Lower lobe of right lung (tissue), 2 donors: ENCODE data around the gene FOXK1. TPM values are rescaled to one million over a fixed set of nuclear protein-coding genes. Genes with fewer than 3 reads are reported as not detected.
A peak's percentile ranks its signal among the peaks of the same experiment; 100 is the strongest.

Source experiments
- ATAC-seq, 2 donors: fragments of 200-7000 bp; cut with Tn5 transposase; one replicate each; pipeline ENCODE4 v1.9.1; 2020 to 2022; ENCODE audit warnings: mild to moderate bottlenecking in 2 of 2, moderate library complexity in 2 of 2
- DNase-seq: peaks from one replicate; pipeline ENCODE4 v3.0.0-alpha.2; 2020
- H3K27ac ChIP-seq: fragments of 200-600 bp; one replicate; pipeline ENCODE4 v1.8.0; 2022
- H3K27me3 ChIP-seq: fragments of 200-600 bp; one replicate; pipeline ENCODE4 v1.8.0; 2022; ENCODE audit warnings: low read depth
- H3K36me3 ChIP-seq: fragments of 200-600 bp; one replicate; pipeline ENCODE4 v1.8.0; 2022; ENCODE audit warnings: mild to moderate bottlenecking
- H3K4me1 ChIP-seq: fragments of 200-600 bp; one replicate; pipeline ENCODE4 v1.8.0; 2022
- H3K4me3 ChIP-seq: fragments of 200-600 bp; one replicate; pipeline ENCODE4 v1.8.0; 2022; ENCODE audit warnings: mild to moderate bottlenecking
- H3K9me3 ChIP-seq: fragments of 200-600 bp; one replicate; pipeline ENCODE4 v1.8.0; 2022
- CTCF ChIP-seq: fragments of 200-600 bp; IDR thresholded peaks from one replicate; pipeline ENCODE4 v1.8.0; 2022; ENCODE audit warnings: antibody characterized with exemption, mild to moderate bottlenecking
- intact Hi-C: fragments of 100-400 bp; cut with DNase I; formaldehyde crosslinking; loops from one replicate; pipeline ENCODE4 v1.11.0; 2022
- total RNA-seq: library from RNA; stranded (reverse); fragmentation: NEBNext Ultra II Directional; extraction: Animal tissue kit (Norgen Biotek cat#: 25700); gene quantifications from one replicate; pipeline ENCODE4 v1.2.1, GENCODE V29; 2021
- donor health status: DM: no; HTN: yes; CAD: no; lungs with severe emphysema.

Gene FOXK1
- total RNA-seq, 1 donor from 2014 or later: 28.8 TPM

DNA sequence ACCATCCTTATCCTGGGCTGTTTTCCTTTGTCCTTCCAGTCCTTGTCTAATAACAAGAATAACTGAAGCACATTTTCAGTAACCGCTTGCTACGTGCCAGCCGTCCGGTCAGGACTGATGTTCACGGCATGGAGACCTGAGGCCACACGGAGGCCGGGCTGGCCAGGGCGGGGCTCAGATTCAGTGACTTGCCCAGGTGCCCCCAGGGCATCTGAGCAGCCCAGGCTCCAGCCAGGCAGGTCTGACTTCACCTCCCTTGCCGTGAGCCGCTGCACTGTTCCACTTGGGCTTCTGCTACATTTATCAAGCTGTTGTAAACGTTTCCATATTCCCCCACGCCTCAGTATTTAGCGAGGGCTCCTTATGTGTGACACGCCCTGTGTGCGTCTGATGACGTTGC, 49.7 kb downstream of the FOXK1 start:
- H3K9me3 ChIP-seq: no peaks in the 10 kb centered on the region
- H3K27me3 ChIP-seq: no peaks in the 10 kb centered on the region
- peaks cover 26% of the 10 kb centered on the region for H3K4me1 ChIP-seq
- no peak for ATAC-seq
- H3K36me3 ChIP-seq: peaks cover 10% of the 10 kb centered on the region
- H3K4me3 ChIP-seq: no peak overlapping the region
- intact Hi-C loops: no loop called here
- DNase-seq: no peak
- no peak overlapping the region for H3K27ac ChIP-seq
- no peak for TF ChIP-seq CTCF

- H3K36me3 ChIP-seq: peaks cover 7% of the 10 kb centered on the region
These were observed 51.9 kb downstream of the FOXK1 start for GRCh38 chr7:4733936-4734528.

DNA sequence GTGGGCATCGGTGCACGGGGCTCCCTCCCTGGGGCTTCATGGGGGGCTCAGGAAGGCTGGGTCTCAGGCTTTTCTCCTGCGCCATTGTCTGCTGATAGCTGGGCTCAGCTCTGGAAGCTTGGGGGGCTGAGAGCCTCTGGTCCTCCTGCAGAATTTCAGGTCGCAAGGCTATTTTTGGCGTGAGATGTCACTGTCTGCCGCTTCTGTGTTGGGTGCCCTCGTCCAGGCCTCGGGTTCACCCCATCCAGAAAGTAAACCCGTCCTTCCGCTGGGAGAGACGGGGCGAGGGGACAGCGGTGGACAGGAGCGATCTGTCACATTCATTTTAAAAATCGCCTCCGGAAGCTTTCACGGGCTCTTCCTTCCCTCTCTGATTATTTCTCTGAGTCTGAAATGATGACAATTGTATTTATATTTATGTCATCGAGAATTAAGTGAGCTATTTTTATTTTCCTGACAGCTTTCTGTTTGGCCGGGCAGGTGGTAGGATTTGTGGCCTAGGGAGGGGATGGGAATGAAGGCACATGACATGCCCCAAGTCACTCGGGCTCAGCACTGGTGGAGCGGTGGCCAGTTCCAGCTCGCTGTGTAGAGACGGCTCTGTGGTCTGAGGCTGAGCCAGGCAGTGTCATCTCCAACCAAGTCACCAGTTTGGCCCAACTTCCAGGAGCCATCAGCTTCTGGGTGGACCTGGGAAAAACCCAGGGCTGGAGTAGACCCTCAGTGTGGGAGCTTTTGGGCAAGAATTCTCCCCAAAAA, 52.7 kb downstream of the FOXK1 start:
- Histone ChIP-seq H3K36me3 (peaks cover 7% of the 10 kb centered on the region), H3K27me3 (no peaks in the 10 kb centered on the region), H3K4me3 (no peak overlapping the region), H3K9me3 (no peaks in the 10 kb centered on the region), H3K27ac (no peak overlapping the region), H3K4me1 (peaks cover 32% of the 10 kb centered on the region)
- intact Hi-C loops: no loop called here
- DNase-seq (no peak), ATAC-seq (no peak)
- no peak for TF ChIP-seq CTCF

More at GRCh38 chr7:4733936-4734528, 51.9 kb downstream of the FOXK1 start:
- intact Hi-C loops: no loop called here
- no peak overlapping the region for H3K27ac ChIP-seq
- no peak overlapping the region for H3K4me3 ChIP-seq
- H3K9me3 ChIP-seq: no peaks in the 10 kb centered on the region
- DNase-seq (no peak), ATAC-seq (no peak)
- no peaks in the 10 kb centered on the region for H3K27me3 ChIP-seq
- peaks cover 25% of the 10 kb centered on the region for H3K4me1 ChIP-seq
- no peak for TF ChIP-seq CTCF

DNA sequence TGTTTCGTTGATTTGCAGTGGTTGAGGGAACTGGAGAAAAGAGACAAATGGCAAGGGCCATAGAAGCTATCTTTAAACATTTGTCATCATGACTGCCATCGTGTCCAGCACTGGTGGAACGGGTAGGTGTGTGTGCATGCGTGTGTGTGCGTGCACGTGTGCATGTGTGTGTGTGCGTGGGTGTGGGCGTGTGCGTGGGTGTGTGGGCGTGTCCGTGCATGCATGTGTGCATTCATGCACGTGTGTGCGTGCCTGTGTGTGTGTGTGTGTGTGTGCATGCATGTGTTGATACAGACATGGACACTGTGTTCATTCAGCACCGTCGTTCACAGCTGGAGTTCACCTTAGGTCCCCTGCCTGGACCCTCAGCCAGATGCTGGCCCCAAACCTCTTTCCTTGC, 55.2 kb downstream of the FOXK1 start:
- Histone ChIP-seq H3K27me3 (no peaks in the 10 kb centered on the region), H3K9me3 (no peaks in the 10 kb centered on the region), H3K36me3 (peaks cover 22% of the 10 kb centered on the region), H3K4me3 (no peak overlapping the region), H3K27ac (no peak overlapping the region), H3K4me1 (peaks cover 32% of the 10 kb centered on the region)
- TF ChIP-seq CTCF: no peak
- intact Hi-C loops: no loop called here
- DNase-seq: no peak
- no peak for ATAC-seq

DNA sequence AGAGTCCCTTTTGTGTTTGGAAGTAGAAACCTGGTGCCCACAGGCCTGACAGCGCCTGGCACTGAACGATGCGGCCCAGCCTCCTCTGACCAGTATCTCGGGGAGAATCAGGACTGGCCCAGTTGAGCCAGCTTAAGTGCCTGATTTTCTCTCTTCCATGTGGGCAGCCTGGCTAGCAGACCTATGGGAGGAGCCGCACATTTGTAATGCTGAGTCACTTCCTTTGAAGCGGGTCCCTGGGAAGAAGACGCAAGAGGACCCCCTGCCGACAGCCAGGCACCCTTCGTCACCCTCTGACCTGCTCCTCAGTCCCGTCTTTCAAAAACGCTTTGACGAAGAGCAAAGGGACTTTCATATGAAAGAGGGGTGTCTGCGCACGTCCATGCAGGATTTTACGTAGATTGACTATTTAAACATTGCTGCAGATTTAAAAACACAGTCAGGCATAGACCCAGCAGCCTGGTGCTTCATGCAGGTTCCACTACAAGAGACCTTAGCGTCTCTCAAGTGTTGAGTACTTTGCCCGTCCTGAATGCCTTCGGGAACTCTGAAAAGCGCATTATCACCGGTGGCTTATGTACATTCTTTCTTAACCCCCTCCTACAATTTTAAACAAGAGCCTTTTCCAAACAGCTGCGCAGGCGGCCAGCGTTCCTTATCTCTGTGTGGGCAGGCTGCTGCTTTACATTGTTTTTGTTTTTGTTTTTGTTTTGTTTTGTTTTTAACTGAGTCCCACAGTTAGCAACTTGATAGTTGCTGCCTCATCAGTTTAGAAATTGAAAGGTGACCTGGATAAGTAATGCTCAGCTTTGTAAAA, 56.8 kb downstream of the FOXK1 start:
- ATAC-seq (peak; percentile 70 to 84), DNase-seq (no peak)
- peak overlapping the region; percentile 39 for H3K4me3 ChIP-seq
- no peaks in the 10 kb centered on the region for H3K27me3 ChIP-seq
- intact Hi-C loops: no loop called here
- H3K9me3 ChIP-seq: no peaks in the 10 kb centered on the region
- H3K4me1 ChIP-seq: peaks cover 40% of the 10 kb centered on the region
- H3K27ac ChIP-seq: peak overlapping the region; percentile 80
- H3K36me3 ChIP-seq: peaks cover 25% of the 10 kb centered on the region
- TF ChIP-seq CTCF: no peak
